ENCODE results near the gene RHOF.

DNA sequence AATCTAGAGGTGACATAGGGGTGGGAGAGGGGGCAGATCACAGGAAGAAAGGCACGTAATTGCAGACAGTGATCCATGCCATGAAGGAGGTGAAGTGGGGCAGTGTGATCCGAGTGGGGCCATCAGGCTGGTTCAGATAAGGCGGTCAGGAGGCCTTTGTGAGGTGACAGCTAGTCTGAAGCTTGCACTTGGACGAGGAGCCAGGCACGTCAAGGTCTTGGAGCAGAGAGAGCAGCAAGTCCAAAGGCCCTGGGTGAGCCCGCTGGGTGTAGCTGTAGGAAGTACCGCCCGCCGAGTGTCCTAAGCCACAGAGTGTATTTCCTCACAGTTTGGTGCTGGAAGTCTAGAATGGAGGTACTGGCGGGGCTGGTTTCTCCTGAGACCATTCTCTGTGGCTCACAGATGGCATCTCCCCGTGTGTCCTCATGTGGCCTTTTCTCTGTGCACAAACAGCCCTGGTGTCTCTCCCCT is 23.6 kb downstream of the RHOF start:
- TF ChIP-seq, protein P1, sequence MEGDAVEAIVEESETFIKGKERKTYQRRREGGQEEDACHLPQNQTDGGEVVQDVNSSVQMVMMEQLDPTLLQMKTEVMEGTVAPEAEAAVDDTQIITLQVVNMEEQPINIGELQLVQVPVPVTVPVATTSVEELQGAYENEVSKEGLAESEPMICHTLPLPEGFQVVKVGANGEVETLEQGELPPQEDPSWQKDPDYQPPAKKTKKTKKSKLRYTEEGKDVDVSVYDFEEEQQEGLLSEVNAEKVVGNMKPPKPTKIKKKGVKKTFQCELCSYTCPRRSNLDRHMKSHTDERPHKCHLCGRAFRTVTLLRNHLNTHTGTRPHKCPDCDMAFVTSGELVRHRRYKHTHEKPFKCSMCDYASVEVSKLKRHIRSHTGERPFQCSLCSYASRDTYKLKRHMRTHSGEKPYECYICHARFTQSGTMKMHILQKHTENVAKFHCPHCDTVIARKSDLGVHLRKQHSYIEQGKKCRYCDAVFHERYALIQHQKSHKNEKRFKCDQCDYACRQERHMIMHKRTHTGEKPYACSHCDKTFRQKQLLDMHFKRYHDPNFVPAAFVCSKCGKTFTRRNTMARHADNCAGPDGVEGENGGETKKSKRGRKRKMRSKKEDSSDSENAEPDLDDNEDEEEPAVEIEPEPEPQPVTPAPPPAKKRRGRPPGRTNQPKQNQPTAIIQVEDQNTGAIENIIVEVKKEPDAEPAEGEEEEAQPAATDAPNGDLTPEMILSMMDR (IDR thresholded peaks at IDR 0.05): no peak
- TF ChIP-seq ZFX (IDR thresholded peaks at IDR 0.05; ENCODE audit: borderline replicate concordance): no peak

Measured in 22Rv1 (cell line).